RWPE1 (cell line): Measurements from ENCODE around the gene RRP36.
A peak's percentile ranks its signal among the peaks of the same experiment; 100 is the strongest.

Source experiments
- CTCF ChIA-PET: fragments of 350-600 bp; sonication (Branson Sonifier 250); formaldehyde crosslinking; extraction: SDS; loops from one replicate; lab custom pipeline; 2021; lab: Yijun Ruan, JAX
- POLR2A ChIA-PET: fragments of 400-600 bp; formaldehyde crosslinking; extraction: SDS; loops from one replicate; lab custom pipeline; 2020; ENCODE audit warnings: antibody characterized with exemption; ENCODE audit not compliant: low non-redundant PET; lab: Yijun Ruan, JAX
- DNase-seq: peaks from one replicate; pipeline ENCODE4 v3.0.0; 2012; ENCODE audit warnings: low spot score
- H3K27ac ChIP-seq: fragments of 450-650 bp; 2 replicates; pipeline ENCODE4 v1.5.1; 2017
- TF ChIP-seq, protein P1 (sequence below): fragments of 450-650 bp; conservative IDR thresholded peaks from 2 replicates; pipeline ENCODE4 v1.5.1; 2017; ENCODE audit warnings: low read depth, mild to moderate bottlenecking

The RRP36 gene

DNA sequence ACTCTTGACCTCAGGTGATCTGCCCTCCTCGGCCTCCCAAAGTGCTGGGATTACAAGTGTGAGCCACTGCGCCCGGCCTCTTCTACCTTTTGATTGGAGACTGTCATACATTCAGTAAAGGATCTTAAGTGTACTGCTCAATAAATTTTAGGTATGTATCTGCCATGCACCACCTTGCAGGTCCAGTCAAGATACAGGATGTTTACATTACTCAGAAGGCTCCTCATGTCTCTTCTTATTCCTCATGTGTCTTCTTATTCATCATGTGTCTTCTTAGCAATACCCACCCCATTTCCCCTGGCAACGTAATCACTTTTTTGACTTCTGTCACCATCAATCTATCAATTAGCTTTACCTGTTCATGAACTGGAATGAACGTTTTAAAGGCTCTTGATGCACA lies 15.6 kb upstream of the RRP36 start:
- ChIA-PET POLR2A (no interaction called here), CTCF (interaction anchor here (0.8 kb wide), 1 partner anchor 138 kb away, joined by 3 read pairs; no protein-coding TSS in a partner anchor)
- no peak overlapping the region for H3K27ac ChIP-seq
- no peak for DNase-seq
- TF ChIP-seq, protein P1, sequence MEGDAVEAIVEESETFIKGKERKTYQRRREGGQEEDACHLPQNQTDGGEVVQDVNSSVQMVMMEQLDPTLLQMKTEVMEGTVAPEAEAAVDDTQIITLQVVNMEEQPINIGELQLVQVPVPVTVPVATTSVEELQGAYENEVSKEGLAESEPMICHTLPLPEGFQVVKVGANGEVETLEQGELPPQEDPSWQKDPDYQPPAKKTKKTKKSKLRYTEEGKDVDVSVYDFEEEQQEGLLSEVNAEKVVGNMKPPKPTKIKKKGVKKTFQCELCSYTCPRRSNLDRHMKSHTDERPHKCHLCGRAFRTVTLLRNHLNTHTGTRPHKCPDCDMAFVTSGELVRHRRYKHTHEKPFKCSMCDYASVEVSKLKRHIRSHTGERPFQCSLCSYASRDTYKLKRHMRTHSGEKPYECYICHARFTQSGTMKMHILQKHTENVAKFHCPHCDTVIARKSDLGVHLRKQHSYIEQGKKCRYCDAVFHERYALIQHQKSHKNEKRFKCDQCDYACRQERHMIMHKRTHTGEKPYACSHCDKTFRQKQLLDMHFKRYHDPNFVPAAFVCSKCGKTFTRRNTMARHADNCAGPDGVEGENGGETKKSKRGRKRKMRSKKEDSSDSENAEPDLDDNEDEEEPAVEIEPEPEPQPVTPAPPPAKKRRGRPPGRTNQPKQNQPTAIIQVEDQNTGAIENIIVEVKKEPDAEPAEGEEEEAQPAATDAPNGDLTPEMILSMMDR: no peak

DNA sequence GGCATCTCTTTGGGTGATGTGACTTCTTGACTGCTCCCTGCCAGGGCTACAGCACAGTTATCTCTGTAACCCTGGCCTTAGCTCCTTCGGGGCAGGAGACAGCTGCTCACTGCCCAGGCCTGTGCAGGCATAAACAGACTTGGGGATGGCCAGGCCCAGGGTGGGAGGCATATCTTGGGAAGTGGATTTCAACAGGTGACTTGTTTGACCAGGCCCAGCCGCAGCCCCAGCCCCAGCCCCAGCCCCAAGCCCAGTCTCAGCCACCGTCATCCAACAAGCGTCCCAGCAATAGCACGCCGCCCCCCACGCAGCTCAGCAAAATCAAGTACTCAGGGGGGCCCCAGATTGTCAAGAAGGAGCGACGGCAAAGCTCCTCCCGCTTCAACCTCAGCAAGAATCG lies 15.2 kb upstream of the RRP36 start:
- TF ChIP-seq, protein P1: no peak
- H3K27ac ChIP-seq: 0 out of 2 replicates have a peak overlapping the region, but pooled peaks have one; percentile 6
- DNase-seq: no peak
- ChIA-PET POLR2A (no interaction called here), CTCF (interaction anchor here (0.8 kb wide), 1 partner anchor 137 kb away, joined by 3 read pairs; no protein-coding TSS in a partner anchor)

DNA sequence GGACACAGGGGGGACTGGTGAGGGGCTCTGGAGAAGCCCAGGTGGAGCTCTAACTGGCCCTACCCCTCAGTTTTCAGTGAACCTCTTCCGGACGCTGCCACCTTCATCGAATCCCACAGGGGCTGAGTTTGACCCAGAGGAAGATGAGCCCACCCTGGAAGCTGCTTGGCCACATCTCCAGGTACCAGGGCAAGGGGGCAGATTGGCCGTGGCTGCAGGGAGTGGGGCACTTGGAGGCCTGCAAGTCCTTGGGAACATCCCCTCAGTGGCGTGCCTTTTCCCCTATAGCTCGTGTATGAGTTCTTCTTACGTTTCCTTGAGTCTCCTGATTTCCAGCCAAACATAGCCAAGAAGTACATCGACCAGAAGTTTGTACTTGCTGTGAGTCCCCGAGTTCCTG lies 14.3 kb upstream of the RRP36 start:
- DNase-seq: no peak
- ChIA-PET CTCF (interaction anchor here (0.7 kb wide), 2 partner anchors 80 to 81 kb away, joined by 3 to 7 read pairs; no protein-coding TSS in a partner anchor), POLR2A (no interaction called here)
- TF ChIP-seq, protein P1: no peak
- H3K27ac ChIP-seq: no peak overlapping the region

DNA sequence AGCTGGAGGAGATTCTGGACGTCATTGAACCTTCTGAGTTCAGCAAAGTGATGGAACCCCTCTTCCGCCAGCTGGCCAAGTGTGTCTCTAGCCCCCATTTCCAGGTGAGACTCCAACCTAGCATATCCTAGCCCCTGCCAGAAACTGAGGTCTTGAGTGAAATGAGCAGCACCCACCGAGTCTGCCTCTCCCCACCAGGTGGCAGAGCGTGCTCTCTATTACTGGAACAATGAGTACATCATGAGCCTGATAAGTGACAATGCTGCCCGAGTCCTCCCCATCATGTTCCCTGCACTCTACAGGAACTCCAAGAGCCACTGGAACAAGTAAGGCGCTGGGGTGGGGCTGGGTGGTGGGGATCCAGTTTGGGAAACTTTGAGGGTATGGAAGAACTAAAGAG lies 12.3 kb upstream of the RRP36 start:
- POLR2A ChIA-PET: no interaction called here
- H3K27ac ChIP-seq: peak overlapping the region; percentile 25
- DNase-seq: no peak
- TF ChIP-seq, protein P1: no peak; the same call in 1 of the 2 replicates
- CTCF ChIA-PET: interaction anchor here (0.7 kb wide), 1 partner anchor 135 kb away, joined by 3 read pairs; no protein-coding TSS in a partner anchor

DNA sequence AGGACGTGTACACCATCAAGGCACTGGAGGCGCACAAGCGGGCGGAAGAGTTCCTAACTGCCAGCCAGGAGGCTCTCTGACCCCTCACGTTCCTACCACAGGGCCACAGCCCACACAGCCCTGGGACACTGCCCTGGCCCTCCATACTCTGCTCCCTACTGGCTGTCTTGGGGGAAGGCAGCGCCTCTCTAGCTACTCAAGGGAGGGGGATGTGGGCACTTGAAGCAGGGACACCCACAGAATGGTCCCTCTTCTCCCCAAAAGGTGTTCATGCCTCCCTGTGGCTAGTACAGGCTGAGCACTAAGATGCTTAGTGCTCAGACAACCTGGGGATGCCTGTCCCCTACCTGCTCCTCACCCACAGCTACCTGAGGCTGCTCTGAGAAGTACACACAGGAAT lies 10.2 kb upstream of the RRP36 start:
- peak overlapping the region; percentile 78 for H3K27ac ChIP-seq
- CTCF ChIA-PET: interaction anchor here (0.6 kb wide), 1 partner anchor 351 kb away, joined by 3 read pairs; no protein-coding TSS in a partner anchor
- TF ChIP-seq, protein P1: no peak
- POLR2A ChIA-PET: no interaction called here
- DNase-seq: no peak

DNA sequence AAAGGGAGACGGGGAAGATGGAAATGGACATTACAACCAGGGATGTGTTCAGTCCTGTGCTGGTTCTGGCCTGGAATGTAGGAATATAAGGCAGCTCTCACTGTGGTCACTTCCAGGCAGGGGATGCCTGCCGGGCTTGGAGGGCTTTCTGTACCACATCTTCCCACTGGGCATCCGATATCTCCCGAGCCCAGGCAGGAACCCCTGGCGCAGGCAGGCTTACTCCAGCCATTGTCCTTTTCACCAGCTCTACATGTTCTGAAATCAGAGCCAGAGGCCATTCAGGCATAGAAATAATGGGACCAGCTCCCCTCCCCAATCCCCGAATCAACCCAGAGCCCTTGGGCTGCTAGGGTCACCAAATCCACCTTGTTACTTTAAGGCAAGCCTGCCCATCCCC lies 9.1 kb upstream of the RRP36 start:
- TF ChIP-seq, protein P1: no peak
- ChIA-PET POLR2A (interaction anchor here (0.6 to 1.7 kb wide), 3 partner anchors 13 to 51 kb away, joined by 3 to 14 read pairs (median 4); partner anchors contain the start of gene PPP2R5D), CTCF (no interaction called here)
- H3K27ac ChIP-seq: peak overlapping the region; percentile 78
- no peak for DNase-seq
